Osteocyte (in vitro differentiated cells): ENCODE measurements around the gene MBD2. TPM values are rescaled to one million over a fixed set of nuclear protein-coding genes. Genes with fewer than 3 reads are reported as not detected.
A peak's percentile ranks its signal among the peaks of the same experiment; 100 is the strongest.

Experiments used
- DNase-seq: peaks from one replicate; pipeline ENCODE4 v3.0.0; 2021; ENCODE audit warnings: mixed read lengths; ENCODE audit not compliant: unreplicated experiment; ENCODE audit errors: extremely low spot score
- H3K27ac Mint-ChIP-seq: one replicate; pipeline ENCODE4 v1.8.0; 2021; ENCODE audit warnings: mild to moderate bottlenecking, mixed read lengths; ENCODE audit not compliant: unreplicated experiment
- H3K27me3 Mint-ChIP-seq: one replicate; pipeline ENCODE4 v1.8.0; 2021; ENCODE audit warnings: mixed read lengths; ENCODE audit not compliant: unreplicated experiment
- H3K36me3 Mint-ChIP-seq: one replicate; pipeline ENCODE4 v1.8.0; 2021; ENCODE audit warnings: mixed read lengths; ENCODE audit not compliant: unreplicated experiment
- H3K4me1 Mint-ChIP-seq: one replicate; pipeline ENCODE4 v1.8.0; 2021; ENCODE audit warnings: mixed read lengths; ENCODE audit not compliant: unreplicated experiment
- H3K4me3 Mint-ChIP-seq: one replicate; pipeline ENCODE4 v1.8.0; 2021; ENCODE audit warnings: mild to moderate bottlenecking, moderate library complexity, mixed read lengths; ENCODE audit not compliant: unreplicated experiment
- H3K9me3 Mint-ChIP-seq: one replicate; pipeline ENCODE4 v1.8.0; 2021; ENCODE audit warnings: mixed read lengths; ENCODE audit not compliant: unreplicated experiment
- total RNA-seq: library from RNA; stranded (reverse); gene quantifications from 2 replicates; pipeline ENCODE4 v1.2.1, GENCODE V29; 2021
- TF ChIP-seq, protein P1 (sequence below): fragments of 200-600 bp; sonication (generic); IDR thresholded peaks from 2 replicates; pipeline ENCODE4 v1.5.0; 2021; ENCODE audit warnings: antibody characterized with exemption, mild to moderate bottlenecking, moderate library complexity

The MBD2 gene
- total RNA-seq, 1 donor from 2014 or later = 58.3 TPM

GRCh38 chr18:54134053-54134452 is 90.4 kb downstream of the MBD2 start:
- DNase-seq = no peak
- H3K4me1 Mint-ChIP-seq = peaks cover 13% of the 10 kb centered on the region
- no peak overlapping the region for H3K27ac Mint-ChIP-seq
- H3K36me3 Mint-ChIP-seq = peaks cover 4% of the 10 kb centered on the region
- no peak overlapping the region for H3K4me3 Mint-ChIP-seq
- TF ChIP-seq, protein P1, sequence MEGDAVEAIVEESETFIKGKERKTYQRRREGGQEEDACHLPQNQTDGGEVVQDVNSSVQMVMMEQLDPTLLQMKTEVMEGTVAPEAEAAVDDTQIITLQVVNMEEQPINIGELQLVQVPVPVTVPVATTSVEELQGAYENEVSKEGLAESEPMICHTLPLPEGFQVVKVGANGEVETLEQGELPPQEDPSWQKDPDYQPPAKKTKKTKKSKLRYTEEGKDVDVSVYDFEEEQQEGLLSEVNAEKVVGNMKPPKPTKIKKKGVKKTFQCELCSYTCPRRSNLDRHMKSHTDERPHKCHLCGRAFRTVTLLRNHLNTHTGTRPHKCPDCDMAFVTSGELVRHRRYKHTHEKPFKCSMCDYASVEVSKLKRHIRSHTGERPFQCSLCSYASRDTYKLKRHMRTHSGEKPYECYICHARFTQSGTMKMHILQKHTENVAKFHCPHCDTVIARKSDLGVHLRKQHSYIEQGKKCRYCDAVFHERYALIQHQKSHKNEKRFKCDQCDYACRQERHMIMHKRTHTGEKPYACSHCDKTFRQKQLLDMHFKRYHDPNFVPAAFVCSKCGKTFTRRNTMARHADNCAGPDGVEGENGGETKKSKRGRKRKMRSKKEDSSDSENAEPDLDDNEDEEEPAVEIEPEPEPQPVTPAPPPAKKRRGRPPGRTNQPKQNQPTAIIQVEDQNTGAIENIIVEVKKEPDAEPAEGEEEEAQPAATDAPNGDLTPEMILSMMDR = no peak
- H3K9me3 Mint-ChIP-seq = peaks cover 8% of the 10 kb centered on the region
- no peaks in the 10 kb centered on the region for H3K27me3 Mint-ChIP-seq

- Mint-ChIP-seq H3K27ac (no peak overlapping the region), H3K4me1 (peaks cover 12% of the 10 kb centered on the region), H3K9me3 (no peaks in the 10 kb centered on the region), H3K4me3 (no peak overlapping the region), H3K27me3 (no peaks in the 10 kb centered on the region), H3K36me3 (no peaks in the 10 kb centered on the region)
- DNase-seq = no peak
- TF ChIP-seq, protein P1 = no peak
Observed at GRCh38 chr18:54130631-54131030, 93.8 kb downstream of the MBD2 start.

DNA sequence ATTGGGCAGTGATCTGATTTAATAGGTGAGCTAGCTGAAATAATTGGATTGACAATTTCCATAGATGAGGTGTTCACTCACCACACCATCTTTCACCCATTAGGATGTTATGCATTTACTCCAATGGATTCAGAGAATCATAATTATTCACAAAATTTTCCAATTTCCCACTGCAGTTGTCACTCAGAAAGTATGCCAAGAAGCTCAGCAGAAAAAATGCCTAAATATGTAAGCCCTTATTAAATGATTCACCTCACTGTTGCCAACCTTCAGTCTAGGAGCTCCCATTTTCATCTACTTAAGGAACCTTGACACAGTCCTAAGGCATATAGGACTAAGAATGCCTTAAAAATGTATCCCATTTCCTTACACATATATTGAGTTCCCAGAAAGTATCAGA is 94.3 kb downstream of the MBD2 start:
- H3K27me3 Mint-ChIP-seq = no peaks in the 10 kb centered on the region
- TF ChIP-seq, protein P1 = no peak
- H3K4me1 Mint-ChIP-seq = peaks cover 12% of the 10 kb centered on the region
- no peak overlapping the region for H3K27ac Mint-ChIP-seq
- no peaks in the 10 kb centered on the region for H3K9me3 Mint-ChIP-seq
- no peak for DNase-seq
- H3K36me3 Mint-ChIP-seq = no peaks in the 10 kb centered on the region
- H3K4me3 Mint-ChIP-seq = no peak overlapping the region

GRCh38 chr18:54129448-54130067 is 94.9 kb downstream of the MBD2 start:
- no peak overlapping the region for H3K4me3 Mint-ChIP-seq
- H3K4me1 Mint-ChIP-seq = peaks cover 12% of the 10 kb centered on the region
- no peaks in the 10 kb centered on the region for H3K36me3 Mint-ChIP-seq
- H3K9me3 Mint-ChIP-seq = no peaks in the 10 kb centered on the region
- DNase-seq = no peak
- TF ChIP-seq, protein P1 = no peak
- H3K27me3 Mint-ChIP-seq = no peaks in the 10 kb centered on the region
- H3K27ac Mint-ChIP-seq = no peak overlapping the region

- Mint-ChIP-seq H3K27me3 (no peaks in the 10 kb centered on the region), H3K27ac (no peak overlapping the region), H3K36me3 (no peaks in the 10 kb centered on the region), H3K4me3 (no peak overlapping the region), H3K9me3 (no peaks in the 10 kb centered on the region), H3K4me1 (peaks cover 12% of the 10 kb centered on the region)
- TF ChIP-seq, protein P1 = peak; percentile 66
- DNase-seq = no peak
Observed at GRCh38 chr18:54127759-54128378, 96.6 kb downstream of the MBD2 start.
